ENCODE data around the gene MAP1LC3B. TPM values are rescaled to one million over a fixed set of nuclear protein-coding genes. Genes with fewer than 3 reads are reported as not detected.

Gene MAP1LC3B
- total and polyA plus RNA-seq, 2 donors (not counting 1 experiment from before 2014, with no cell fraction given), result 72.7 to 75.8 TPM

DNA sequence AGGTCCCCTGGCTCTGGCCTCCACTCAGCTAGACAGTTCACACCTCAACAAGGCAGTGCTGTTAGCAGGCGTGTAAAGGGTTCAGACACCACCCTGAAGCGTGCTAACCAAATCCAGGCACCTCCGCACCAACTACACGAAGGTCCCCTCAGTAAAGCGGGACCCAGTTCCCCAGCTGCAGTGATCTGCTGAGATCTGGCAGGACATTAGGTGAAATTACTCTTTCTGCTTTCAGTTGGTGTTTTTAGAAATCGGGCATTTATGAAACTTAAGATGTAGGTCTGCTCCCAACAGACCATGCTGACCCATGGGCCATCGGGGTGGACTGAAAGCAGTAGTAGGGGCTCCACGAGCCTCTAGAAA lies 35.7 kb upstream of the MAP1LC3B start:
- Histone ChIP-seq H3K9me3 (ENCODE audit: control extremely low read depth in 1 of 3, control insufficient read depth in 2 of 3, insufficient read depth in 1 of 3, low read length in 2 of 3) (no peaks in the 10 kb centered on the region), H3K79me2 (ENCODE audit: control insufficient read depth, insufficient read depth, low read length) (peaks cover 10% of the 10 kb centered on the region), H2AFZ (ENCODE audit: insufficient read depth, low read depth, low read length, poor library complexity, severe bottlenecking) (no peak overlapping the region), H3K36me3 (replicated peaks in 1 of 2; ENCODE audit: control extremely low read depth in 1 of 2, control insufficient read depth in 1 of 2, extremely low read depth in 1 of 2, insufficient read depth in 2 of 2, low read length in 1 of 2) (peaks cover 0 to 42% of the 10 kb centered on the region in 2 experiments), H3K27me3 (replicated peaks in 1 of 4; ENCODE audit: control extremely low read depth in 1 of 4, control insufficient read depth in 3 of 4, insufficient read depth in 4 of 4, low read length in 3 of 4) (no peaks in the 10 kb centered on the region), H4K20me1 (ENCODE audit: control insufficient read depth, insufficient read depth, low read length, poor library complexity, severe bottlenecking) (peaks cover 14% of the 10 kb centered on the region), H3K27ac (ENCODE audit: low read length in 2 of 2) (no peak overlapping the region), H3K4me2 (replicated peaks; ENCODE audit: low read depth, low read length, poor library complexity, severe bottlenecking) (no peak overlapping the region), H3K9ac (ENCODE audit: low read length) (no peak overlapping the region), H3K4me3 (ENCODE audit: control extremely low read depth in 1 of 5, extremely low read depth in 1 of 5, insufficient read depth in 1 of 5, low read depth in 2 of 5, low read length in 4 of 5) (no peak overlapping the region), H3K4me1 (ENCODE audit: control insufficient read depth in 2 of 2, insufficient read depth in 2 of 2, low read length in 2 of 2) (no peaks in the 10 kb centered on the region)
- no peaks in the 10 kb centered on the region for H3K27me3 Mint-ChIP-seq
- TF ChIP-seq, protein P1, sequence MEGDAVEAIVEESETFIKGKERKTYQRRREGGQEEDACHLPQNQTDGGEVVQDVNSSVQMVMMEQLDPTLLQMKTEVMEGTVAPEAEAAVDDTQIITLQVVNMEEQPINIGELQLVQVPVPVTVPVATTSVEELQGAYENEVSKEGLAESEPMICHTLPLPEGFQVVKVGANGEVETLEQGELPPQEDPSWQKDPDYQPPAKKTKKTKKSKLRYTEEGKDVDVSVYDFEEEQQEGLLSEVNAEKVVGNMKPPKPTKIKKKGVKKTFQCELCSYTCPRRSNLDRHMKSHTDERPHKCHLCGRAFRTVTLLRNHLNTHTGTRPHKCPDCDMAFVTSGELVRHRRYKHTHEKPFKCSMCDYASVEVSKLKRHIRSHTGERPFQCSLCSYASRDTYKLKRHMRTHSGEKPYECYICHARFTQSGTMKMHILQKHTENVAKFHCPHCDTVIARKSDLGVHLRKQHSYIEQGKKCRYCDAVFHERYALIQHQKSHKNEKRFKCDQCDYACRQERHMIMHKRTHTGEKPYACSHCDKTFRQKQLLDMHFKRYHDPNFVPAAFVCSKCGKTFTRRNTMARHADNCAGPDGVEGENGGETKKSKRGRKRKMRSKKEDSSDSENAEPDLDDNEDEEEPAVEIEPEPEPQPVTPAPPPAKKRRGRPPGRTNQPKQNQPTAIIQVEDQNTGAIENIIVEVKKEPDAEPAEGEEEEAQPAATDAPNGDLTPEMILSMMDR (IDR thresholded peaks at IDR 0.05), result no peak
- no peak for TF ChIP-seq EZH2 (IDR thresholded peaks at IDR 0.05; ENCODE audit: borderline replicate concordance, insufficient read depth, low read depth, low read length, poor library complexity, severe bottlenecking)
- ChIA-PET POLR2A (no interaction called here), CTCF (interaction anchor here (0.7 kb wide), 1 partner anchor 238 kb away, joined by 4 read pairs; no protein-coding TSS in a partner anchor)
- intact Hi-C loops (cut with micrococcal nuclease), result no loop called here
- no peak overlapping the region for H3K4me3 Mint-ChIP-seq
- H3K27ac Mint-ChIP-seq, result no peak overlapping the region
- H3K4me1 Mint-ChIP-seq, result no peaks in the 10 kb centered on the region
- H3K9me3 Mint-ChIP-seq (ENCODE audit: insufficient read depth), result no peaks in the 10 kb centered on the region
- DNase-seq, result no peak
- 98% methylated on average over 6 of the region's 8 CpGs for WGBS (ENCODE audit: insufficient coverage)
- no peak for ATAC-seq (ENCODE audit: low read depth)

DNA sequence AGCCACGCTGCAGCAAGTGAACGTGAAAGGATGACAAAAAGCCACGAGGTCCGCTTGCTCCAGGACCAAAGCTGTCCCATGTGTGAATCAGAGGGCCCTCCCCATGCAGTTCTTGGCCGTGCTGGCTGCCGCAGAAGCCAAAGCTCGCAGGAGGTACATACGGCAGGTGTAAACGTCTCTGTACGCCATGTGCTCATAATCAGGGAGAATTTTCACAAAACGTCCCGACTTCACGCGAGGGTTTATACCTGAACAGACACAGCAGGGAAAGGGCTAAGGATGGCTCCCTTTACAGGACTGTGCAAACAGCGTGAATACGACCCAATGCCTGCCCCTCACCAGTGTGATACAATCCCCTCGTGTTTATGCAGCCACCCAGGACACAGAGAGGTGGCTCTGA lies 33.9 kb upstream of the MAP1LC3B start:
- no peaks in the 10 kb centered on the region for H3K27me3 ChIP-seq (replicated peaks in 1 of 4; ENCODE audit: control extremely low read depth in 1 of 4, control insufficient read depth in 3 of 4, insufficient read depth in 4 of 4, low read length in 3 of 4)
- no peak overlapping the region for H3K4me3 Mint-ChIP-seq
- peaks cover 20% of the 10 kb centered on the region for H3K79me2 ChIP-seq (ENCODE audit: control insufficient read depth, insufficient read depth, low read length)
- H3K4me2 ChIP-seq (replicated peaks; ENCODE audit: low read depth, low read length, poor library complexity, severe bottlenecking), result no peak overlapping the region
- no peaks in the 10 kb centered on the region for H3K27me3 Mint-ChIP-seq
- TF ChIP-seq, protein P1 (IDR thresholded peaks at IDR 0.05), result no peak
- TF ChIP-seq EZH2 (IDR thresholded peaks at IDR 0.05; ENCODE audit: borderline replicate concordance, insufficient read depth, low read depth, low read length, poor library complexity, severe bottlenecking), result no peak
- over 99% methylated on average over 17 of the region's 17 CpGs for WGBS (ENCODE audit: insufficient coverage)
- H3K27ac ChIP-seq (ENCODE audit: low read length in 2 of 2), result no peak overlapping the region
- H3K4me1 ChIP-seq (ENCODE audit: control insufficient read depth in 2 of 2, insufficient read depth in 2 of 2, low read length in 2 of 2), result no peaks in the 10 kb centered on the region
- H3K4me3 ChIP-seq (ENCODE audit: control extremely low read depth in 1 of 5, extremely low read depth in 1 of 5, insufficient read depth in 1 of 5, low read depth in 2 of 5, low read length in 4 of 5), result no peak overlapping the region
- H3K4me1 Mint-ChIP-seq, result no peaks in the 10 kb centered on the region
- intact Hi-C loops (cut with micrococcal nuclease), result no loop called here
- no peak for ATAC-seq (ENCODE audit: low read depth)
- no peak for DNase-seq
- POLR2A ChIA-PET, result no interaction called here
- H3K36me3 ChIP-seq (replicated peaks in 1 of 2; ENCODE audit: control extremely low read depth in 1 of 2, control insufficient read depth in 1 of 2, extremely low read depth in 1 of 2, insufficient read depth in 2 of 2, low read length in 1 of 2), result peaks cover 0 to 42% of the 10 kb centered on the region in 2 experiments
- H3K9ac ChIP-seq (ENCODE audit: low read length), result no peak overlapping the region
- no peak overlapping the region for H3K27ac Mint-ChIP-seq
- peaks cover 12% of the 10 kb centered on the region for H4K20me1 ChIP-seq (ENCODE audit: control insufficient read depth, insufficient read depth, low read length, poor library complexity, severe bottlenecking)
- no peak overlapping the region for H2AFZ ChIP-seq (ENCODE audit: insufficient read depth, low read depth, low read length, poor library complexity, severe bottlenecking)
- no peaks in the 10 kb centered on the region for H3K9me3 Mint-ChIP-seq (ENCODE audit: insufficient read depth)
- CTCF ChIA-PET, result interaction anchor here (1.4 kb wide), 1 partner anchor 37 kb away, joined by 5 read pairs; no protein-coding TSS in a partner anchor
- H3K9me3 ChIP-seq (ENCODE audit: control extremely low read depth in 1 of 3, control insufficient read depth in 2 of 3, insufficient read depth in 1 of 3, low read length in 2 of 3), result no peaks in the 10 kb centered on the region

Measured in B cell (primary cell).